ENCODE measurements around the gene MAPK7.

The MAPK7 gene

DNA sequence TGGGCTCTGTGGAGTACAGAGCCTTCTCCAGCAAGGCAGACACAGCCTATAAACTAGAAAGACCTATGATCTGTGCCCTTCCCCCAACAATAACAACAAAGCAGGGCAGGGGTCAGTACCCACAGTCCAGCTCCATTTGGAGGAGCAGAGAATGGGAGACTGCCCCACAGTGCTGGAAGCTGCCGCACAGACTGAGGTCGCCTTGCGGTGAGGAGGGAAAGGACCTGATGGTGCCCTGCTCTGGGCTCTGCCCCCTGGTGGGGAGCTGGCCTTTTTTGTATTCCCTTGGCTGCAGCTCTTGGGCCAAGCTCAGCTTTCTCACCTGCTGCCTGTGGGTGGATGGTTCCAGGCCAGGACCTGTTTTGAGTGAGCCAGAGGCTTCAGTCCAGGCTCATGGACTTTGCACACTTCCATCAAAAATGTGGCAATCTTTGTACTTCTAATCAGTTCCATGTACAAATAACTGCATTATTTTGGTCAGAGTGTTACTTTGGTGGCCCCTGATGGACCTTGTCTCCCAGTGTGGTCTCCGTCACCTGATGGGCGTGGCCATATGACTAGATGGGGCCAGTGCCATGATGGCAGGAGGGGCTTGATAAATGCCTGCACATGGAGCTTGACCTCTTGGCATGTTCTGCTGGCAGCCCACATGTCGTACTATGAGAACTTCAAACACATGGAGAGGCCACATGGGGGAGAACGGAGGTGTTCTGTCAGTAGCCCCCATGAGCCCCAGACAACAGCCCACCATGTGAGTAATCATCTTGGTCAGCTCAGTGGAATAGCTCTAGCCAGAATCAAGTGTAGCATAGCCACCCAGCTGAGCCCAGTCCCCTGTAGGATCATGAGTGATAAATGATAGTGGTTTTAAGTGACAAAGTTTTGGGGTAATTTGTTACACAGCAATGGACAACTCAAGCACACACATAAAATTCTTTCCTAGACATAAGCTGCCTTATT, 40.0 kb upstream of the MAPK7 start:
- H3K9me3 Mint-ChIP-seq: no peaks in the 10 kb centered on the region
- no peaks in the 10 kb centered on the region for H3K36me3 Mint-ChIP-seq (ENCODE audit: low read depth)
- no peak overlapping the region for H3K4me3 Mint-ChIP-seq
- H3K27me3 Mint-ChIP-seq: peaks cover 24% of the 10 kb centered on the region
- no peak overlapping the region for H3K27ac Mint-ChIP-seq
- H3K4me1 Mint-ChIP-seq (ENCODE audit: low read depth): no peaks in the 10 kb centered on the region

- Mint-ChIP-seq H3K4me3 (no peak overlapping the region), H3K27ac (no peak overlapping the region), H3K4me1 (ENCODE audit: low read depth) (no peaks in the 10 kb centered on the region), H3K9me3 (no peaks in the 10 kb centered on the region), H3K36me3 (ENCODE audit: low read depth) (no peaks in the 10 kb centered on the region), H3K27me3 (peaks cover 24% of the 10 kb centered on the region)
Measured at GRCh38 chr17:19339341-19339815, 38.9 kb upstream of the MAPK7 start.

- Mint-ChIP-seq H3K9me3 (no peaks in the 10 kb centered on the region), H3K4me1 (ENCODE audit: low read depth) (no peaks in the 10 kb centered on the region), H3K36me3 (ENCODE audit: low read depth) (no peaks in the 10 kb centered on the region), H3K27ac (no peak overlapping the region), H3K4me3 (no peak overlapping the region), H3K27me3 (peaks cover 24% of the 10 kb centered on the region)
Measured at GRCh38 chr17:19341211-19341631, 37.1 kb upstream of the MAPK7 start.

DNA sequence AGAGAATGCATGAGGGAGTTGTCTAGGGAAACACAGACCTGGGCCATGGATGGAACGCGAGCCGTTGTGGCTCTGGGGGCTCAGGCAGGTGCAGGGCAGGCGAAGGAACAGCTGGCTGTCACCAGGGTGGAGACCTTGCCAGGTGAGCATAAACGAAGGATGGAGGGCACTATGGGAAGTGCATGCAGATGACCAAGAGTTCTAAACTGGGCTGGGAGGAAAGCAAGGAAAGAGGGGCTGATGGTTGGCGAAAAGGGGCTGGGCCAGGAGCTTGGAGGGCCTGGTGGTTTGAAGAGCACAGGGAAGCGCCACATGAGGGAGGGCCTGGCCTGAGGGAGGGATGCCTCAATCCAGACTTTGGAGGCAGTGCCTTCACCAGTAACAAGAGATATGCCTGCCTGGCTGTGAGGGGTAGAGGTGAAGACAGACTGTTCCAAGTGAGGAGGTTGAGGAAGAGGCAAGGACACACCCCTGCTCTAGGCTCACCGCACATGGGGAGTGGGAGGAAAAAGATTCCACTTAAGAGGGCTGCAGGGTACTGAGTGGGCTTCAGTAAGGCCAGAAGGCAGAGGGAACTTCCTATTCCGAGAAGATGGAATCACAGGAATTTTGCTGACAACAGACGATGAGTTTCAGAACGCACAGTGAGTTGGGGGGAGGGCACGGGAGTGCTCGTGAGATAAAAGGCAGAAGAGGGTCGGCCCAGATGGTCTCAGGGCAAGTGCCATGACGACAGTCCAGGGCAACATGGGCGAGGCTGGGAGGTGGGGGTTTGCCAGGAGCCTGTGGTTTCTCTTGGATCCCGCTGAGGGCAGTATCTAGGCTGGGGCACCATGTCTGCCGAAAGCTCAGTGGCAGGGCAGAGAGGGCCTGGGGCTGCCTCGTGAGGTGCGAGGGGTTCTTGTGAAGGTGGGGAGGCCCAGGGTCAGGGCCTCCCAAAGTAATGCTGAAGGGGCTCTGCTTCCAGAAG, 36.4 kb upstream of the MAPK7 start:
- H3K4me3 Mint-ChIP-seq: no peak overlapping the region
- H3K36me3 Mint-ChIP-seq (ENCODE audit: low read depth): no peaks in the 10 kb centered on the region
- peaks cover 24% of the 10 kb centered on the region for H3K27me3 Mint-ChIP-seq
- H3K27ac Mint-ChIP-seq: no peak overlapping the region
- no peaks in the 10 kb centered on the region for H3K4me1 Mint-ChIP-seq (ENCODE audit: low read depth)
- H3K9me3 Mint-ChIP-seq: no peaks in the 10 kb centered on the region

- Mint-ChIP-seq H3K27me3 (peaks cover 21% of the 10 kb centered on the region), H3K27ac (no peak overlapping the region), H3K4me1 (ENCODE audit: low read depth) (no peaks in the 10 kb centered on the region), H3K9me3 (no peaks in the 10 kb centered on the region), H3K4me3 (no peak overlapping the region), H3K36me3 (ENCODE audit: low read depth) (no peaks in the 10 kb centered on the region)
Measured at GRCh38 chr17:19342611-19343255, 35.6 kb upstream of the MAPK7 start.

DNA sequence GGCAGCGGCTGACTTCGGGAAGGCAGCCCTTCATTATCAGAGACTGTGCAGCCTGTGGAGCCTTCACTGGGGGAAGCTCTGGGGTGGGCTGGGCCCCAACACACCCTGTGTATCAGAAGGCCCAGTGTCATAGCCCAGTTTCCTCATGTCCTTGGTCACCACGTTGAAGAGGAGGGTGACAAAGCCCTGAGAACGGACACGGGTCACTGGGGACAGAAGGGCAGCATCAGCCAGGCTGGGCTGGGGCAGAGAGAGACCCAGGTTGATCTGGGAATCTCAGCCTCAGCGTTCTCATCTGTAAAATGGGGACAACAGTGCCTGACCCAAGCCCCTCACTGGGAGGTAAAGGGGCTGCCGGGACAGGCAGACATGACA, 35.1 kb upstream of the MAPK7 start:
- no peaks in the 10 kb centered on the region for H3K36me3 Mint-ChIP-seq (ENCODE audit: low read depth)
- peaks cover 21% of the 10 kb centered on the region for H3K27me3 Mint-ChIP-seq
- H3K4me1 Mint-ChIP-seq (ENCODE audit: low read depth): no peaks in the 10 kb centered on the region
- no peak overlapping the region for H3K4me3 Mint-ChIP-seq
- H3K9me3 Mint-ChIP-seq: no peaks in the 10 kb centered on the region
- H3K27ac Mint-ChIP-seq: no peak overlapping the region

GRCh38 chr17:19343671-19344151, 34.6 kb upstream of the MAPK7 start:
- Mint-ChIP-seq H3K9me3 (no peaks in the 10 kb centered on the region), H3K27ac (no peak overlapping the region), H3K4me3 (no peak overlapping the region), H3K4me1 (ENCODE audit: low read depth) (no peaks in the 10 kb centered on the region), H3K36me3 (ENCODE audit: low read depth) (no peaks in the 10 kb centered on the region), H3K27me3 (peaks cover 21% of the 10 kb centered on the region)

- H3K27ac Mint-ChIP-seq: no peak overlapping the region
- H3K27me3 Mint-ChIP-seq: peaks cover 13% of the 10 kb centered on the region
- no peaks in the 10 kb centered on the region for H3K4me1 Mint-ChIP-seq (ENCODE audit: low read depth)
- H3K4me3 Mint-ChIP-seq: no peak overlapping the region
- H3K9me3 Mint-ChIP-seq: no peaks in the 10 kb centered on the region
- no peaks in the 10 kb centered on the region for H3K36me3 Mint-ChIP-seq (ENCODE audit: low read depth)
Measured at GRCh38 chr17:19344311-19345066, 33.8 kb upstream of the MAPK7 start.

GRCh38 chr17:19345067-19345460, 33.2 kb upstream of the MAPK7 start:
- no peaks in the 10 kb centered on the region for H3K9me3 Mint-ChIP-seq
- H3K27me3 Mint-ChIP-seq: peaks cover 11% of the 10 kb centered on the region
- H3K27ac Mint-ChIP-seq: no peak overlapping the region
- H3K36me3 Mint-ChIP-seq (ENCODE audit: low read depth): no peaks in the 10 kb centered on the region
- no peak overlapping the region for H3K4me3 Mint-ChIP-seq
- no peaks in the 10 kb centered on the region for H3K4me1 Mint-ChIP-seq (ENCODE audit: low read depth)

- Mint-ChIP-seq H3K27ac (no peak overlapping the region), H3K27me3 (peaks cover 10% of the 10 kb centered on the region), H3K4me1 (ENCODE audit: low read depth) (no peaks in the 10 kb centered on the region), H3K9me3 (no peaks in the 10 kb centered on the region), H3K4me3 (no peak overlapping the region), H3K36me3 (ENCODE audit: low read depth) (no peaks in the 10 kb centered on the region)
Measured at GRCh38 chr17:19345486-19346350, 32.6 kb upstream of the MAPK7 start.

DNA sequence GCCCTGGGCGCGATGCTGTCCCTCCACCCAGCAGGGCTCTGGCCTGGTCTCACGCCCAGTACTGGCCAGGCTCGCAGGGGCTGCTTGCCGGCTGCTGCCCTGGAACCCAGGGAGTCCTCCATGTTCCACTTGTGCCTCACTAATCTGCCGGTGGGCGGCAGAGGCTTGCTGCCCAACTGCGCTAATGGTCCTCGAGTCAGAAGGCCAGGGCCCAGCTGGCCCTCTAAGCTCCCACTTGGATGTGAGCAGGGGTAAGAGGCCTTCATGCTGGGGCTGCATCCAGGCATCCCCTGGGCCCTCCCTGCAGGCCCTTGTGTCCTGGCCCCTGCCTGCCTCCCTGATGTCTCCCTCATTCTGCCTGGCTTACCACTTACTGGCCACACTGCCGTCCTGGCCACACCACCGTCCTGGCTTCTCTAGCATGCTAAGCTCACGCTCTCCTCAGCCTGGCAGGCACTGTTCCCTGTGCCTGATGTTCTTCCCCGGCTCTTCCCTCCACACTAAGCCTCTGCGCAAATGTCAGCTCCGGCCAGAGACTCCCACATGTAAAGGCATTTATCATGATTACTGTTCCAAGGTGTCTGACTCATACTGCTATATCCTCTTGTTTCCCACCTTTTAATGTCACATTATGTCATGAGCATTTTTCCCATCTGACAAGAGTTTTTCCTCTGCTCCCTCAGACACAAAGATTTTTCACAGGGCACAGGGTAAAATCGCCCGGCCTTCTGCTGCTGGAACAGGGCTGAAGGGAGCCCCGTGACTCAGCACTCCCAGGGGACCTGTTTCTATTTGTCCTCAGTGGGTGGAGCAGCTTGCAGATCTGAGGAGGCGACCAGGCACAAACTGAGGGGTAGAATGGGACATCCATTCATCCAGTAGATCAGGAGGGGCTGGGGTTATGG, 31.7 kb upstream of the MAPK7 start:
- Mint-ChIP-seq H3K27ac (no peak overlapping the region), H3K4me3 (no peak overlapping the region), H3K27me3 (peaks cover 5% of the 10 kb centered on the region), H3K36me3 (ENCODE audit: low read depth) (no peaks in the 10 kb centered on the region), H3K4me1 (ENCODE audit: low read depth) (no peaks in the 10 kb centered on the region), H3K9me3 (no peaks in the 10 kb centered on the region)

GRCh38 chr17:19347323-19348080, 30.8 kb upstream of the MAPK7 start:
- Mint-ChIP-seq H3K4me1 (ENCODE audit: low read depth) (no peaks in the 10 kb centered on the region), H3K36me3 (ENCODE audit: low read depth) (no peaks in the 10 kb centered on the region), H3K4me3 (no peak overlapping the region), H3K27ac (no peak overlapping the region), H3K27me3 (peaks cover 4% of the 10 kb centered on the region), H3K9me3 (no peaks in the 10 kb centered on the region)

Data from stimulated activated naive CD8-positive, alpha-beta T cell treated with anti-CD3 and anti-CD28 coated beads, Interleukin-15, Interleukin-2, amounts not matched to agents 100 ng/mL and 50 ng/mL, for 24 hours (primary cell).